H9 (cell line): ENCODE results near the gene SUMF1. TPM values are rescaled to one million over a fixed set of nuclear protein-coding genes. Genes with fewer than 3 reads are reported as not detected.

Experiments used
- DNase-seq: peaks from one replicate; pipeline ENCODE4 v3.0.0-alpha.2; 2017
- H2AFZ ChIP-seq: one replicate; pipeline ENCODE4 v1.6.1; 2013; ENCODE audit warnings: mild to moderate bottlenecking, low read length, control low read depth, moderate library complexity
- H2AK5ac ChIP-seq: 2 replicates; pipeline ENCODE4 v1.6.1; 2013; ENCODE audit warnings: low read length, control low read depth, mixed read lengths; ENCODE audit not compliant: insufficient read length
- H2BK120ac ChIP-seq: one replicate; pipeline ENCODE4 v1.6.1; 2013; ENCODE audit warnings: low read depth, mild to moderate bottlenecking, low read length, control low read depth, inconsistent platforms; ENCODE audit not compliant: poor library complexity, severe bottlenecking
- H2BK12ac ChIP-seq: 2 replicates; pipeline ENCODE4 v1.6.1; 2013; ENCODE audit warnings: low read length, control low read depth, mixed read lengths, low read depth; ENCODE audit not compliant: insufficient read length
- H2BK15ac ChIP-seq: 2 replicates; pipeline ENCODE4 v1.6.1; 2013; ENCODE audit warnings: low read depth, low read length, control low read depth
- H2BK20ac ChIP-seq: one replicate; pipeline ENCODE4 v1.6.1; 2013; ENCODE audit warnings: low read depth, mild to moderate bottlenecking, low read length, control low read depth, inconsistent platforms; ENCODE audit not compliant: poor library complexity, severe bottlenecking
- H2BK5ac ChIP-seq: 2 replicates; pipeline ENCODE4 v1.6.1; 2013; ENCODE audit warnings: low read length, control low read depth, mixed read lengths; ENCODE audit not compliant: insufficient read length
- H3K14ac ChIP-seq: 2 replicates; pipeline ENCODE4 v1.6.1; 2013; ENCODE audit warnings: low read length, control low read depth; ENCODE audit not compliant: insufficient read depth
- H3K18ac ChIP-seq: 2 replicates; pipeline ENCODE4 v1.6.1; 2013; ENCODE audit warnings: low read depth, mild to moderate bottlenecking, mixed read lengths, low read length, control low read depth; ENCODE audit not compliant: insufficient read length
- H3K23ac ChIP-seq: 2 replicates; pipeline ENCODE4 v1.6.1; 2013; ENCODE audit warnings: low read length, control low read depth, mixed read lengths, low read depth; ENCODE audit not compliant: insufficient read length
- H3K23me2 ChIP-seq: 2 replicates; pipeline ENCODE4 v1.6.1; 2013; ENCODE audit warnings: low read depth, mild to moderate bottlenecking, mixed read lengths, low read length, control low read depth; ENCODE audit not compliant: insufficient read length, poor library complexity, severe bottlenecking
- H3K27ac ChIP-seq: 2 replicates; pipeline ENCODE4 v1.5.1; 2013; ENCODE audit warnings: low read length, control low read depth, mixed read lengths, low read depth; ENCODE audit not compliant: insufficient read length
- H3K27me3 ChIP-seq: 2 replicates; pipeline ENCODE4 v1.6.1; 2013; ENCODE audit warnings: low read length, control low read depth, inconsistent platforms; ENCODE audit not compliant: insufficient read depth
- H3K4ac ChIP-seq: 2 replicates; pipeline ENCODE4 v1.6.1; 2013; ENCODE audit warnings: low read depth, mild to moderate bottlenecking, control low read depth, inconsistent platforms, low read length, moderate library complexity
- H3K4me1 ChIP-seq: 2 replicates; pipeline ENCODE4 v1.6.1; 2013; ENCODE audit warnings: low read length, control low read depth, inconsistent platforms; ENCODE audit not compliant: insufficient read depth
- H3K4me2 ChIP-seq: 2 replicates; pipeline ENCODE4 v1.6.1; 2013; ENCODE audit warnings: low read length, control low read depth, mixed read lengths; ENCODE audit not compliant: insufficient read length, insufficient read depth
- H3K56ac ChIP-seq: 2 replicates; pipeline ENCODE4 v1.6.1; 2013; ENCODE audit warnings: low read depth, mild to moderate bottlenecking, mixed read lengths, low read length, control low read depth; ENCODE audit not compliant: insufficient read length
- H3K79me1 ChIP-seq: 2 replicates; pipeline ENCODE4 v1.6.1; 2013; ENCODE audit warnings: low read depth, mild to moderate bottlenecking, moderate library complexity, low read length, control low read depth, inconsistent platforms; ENCODE audit not compliant: insufficient read depth, poor library complexity, severe bottlenecking
- H3K79me2 ChIP-seq: 2 replicates; pipeline ENCODE4 v1.6.1; 2013; ENCODE audit warnings: low read length, control low read depth, inconsistent platforms; ENCODE audit not compliant: insufficient read depth
- H3K9ac ChIP-seq: 2 replicates; pipeline ENCODE4 v1.6.1; 2013; ENCODE audit warnings: low read length, control low read depth, mixed read lengths; ENCODE audit not compliant: insufficient read length; ENCODE audit errors: extremely low read depth
- H3K9me3 ChIP-seq: one replicate; pipeline ENCODE4 v1.6.1; 2013; ENCODE audit warnings: low read depth, low read length, inconsistent platforms; ENCODE audit not compliant: control insufficient read depth
- H3T11ph ChIP-seq: one replicate; pipeline ENCODE4 v1.6.1; 2013; ENCODE audit warnings: mild to moderate bottlenecking, low read length, control low read depth, inconsistent platforms
- H4K20me1 ChIP-seq: one replicate; pipeline ENCODE4 v1.6.1; 2013; ENCODE audit not compliant: control insufficient read depth, insufficient read length, insufficient read depth
- H4K5ac ChIP-seq: 2 replicates; pipeline ENCODE4 v1.6.1; 2013; ENCODE audit warnings: low read depth, mild to moderate bottlenecking, mixed read lengths, low read length, control low read depth; ENCODE audit not compliant: insufficient read length
- H4K8ac ChIP-seq: replicated peaks from 2 replicates; pipeline ENCODE4 v1.6.1; 2013; ENCODE audit warnings: low read length, control low read depth, mixed read lengths, low read depth; ENCODE audit not compliant: insufficient read length
- H4K91ac ChIP-seq: 2 replicates; pipeline ENCODE4 v1.6.1; 2013; ENCODE audit warnings: low read depth, mild to moderate bottlenecking, moderate library complexity, mixed read lengths, low read length, control low read depth; ENCODE audit not compliant: insufficient read length
- H3K27ac Mint-ChIP-seq, 3 experiments: 2 replicates in 2 of 3; 3 replicates in 1 of 3; pipeline ENCODE4 v1.8.0; 2020 to 2021; ENCODE audit warnings: mixed read lengths in 3 of 3, mild to moderate bottlenecking in 1 of 3, moderate library complexity in 1 of 3
- H3K27me3 Mint-ChIP-seq: 2 replicates; pipeline ENCODE4 v1.8.0; 2021; ENCODE audit warnings: low read depth, mild to moderate bottlenecking, moderate library complexity, mixed read lengths
- H3K36me3 Mint-ChIP-seq, 3 experiments: 2 replicates in 2 of 3; 3 replicates in 1 of 3; pipeline ENCODE4 v1.8.0; 2020 to 2021; ENCODE audit warnings: low read depth in 3 of 3, mixed read lengths in 3 of 3; ENCODE audit not compliant: insufficient read depth in 1 of 3
- H3K4me1 Mint-ChIP-seq, 2 experiments: 2 replicates each; pipeline ENCODE4 v1.8.0; 2020; ENCODE audit warnings: mixed read lengths in 2 of 2
- H3K4me3 Mint-ChIP-seq, 2 experiments: 2 replicates in 1 of 2; 3 replicates in 1 of 2; pipeline ENCODE4 v1.8.0; 2020 to 2021; ENCODE audit warnings: mild to moderate bottlenecking in 2 of 2, mixed read lengths in 2 of 2, moderate library complexity in 1 of 2
- H3K9me3 Mint-ChIP-seq, 2 experiments: 2 replicates in 1 of 2; 3 replicates in 1 of 2; pipeline ENCODE4 v1.8.0; 2020; ENCODE audit warnings: mild to moderate bottlenecking in 2 of 2, mixed read lengths in 2 of 2, moderate library complexity in 1 of 2
- WGBS: extraction: QIAGEN DNeasy Blood & Tissue Kit; methylation state at CpG from one replicate; pipeline ENCODE4 v1.1.7; 2013; ENCODE audit warnings: missing lambda C conversion rate, low lambda C conversion rate, mixed read lengths; ENCODE audit not compliant: insufficient read length; ENCODE audit errors: extremely low coverage; 5-methylcytosine and 5-hydroxymethylcytosine counted together
- total RNA-seq: library from RNA; stranded (reverse); gene quantifications from 2 replicates; pipeline ENCODE4 v1.2.1, GENCODE V29; 2021
- TF ChIP-seq, protein P1 (sequence below): fragments of 200-600 bp; sonication (generic); conservative IDR thresholded peaks from 3 replicates; pipeline ENCODE4 v1.8.0; 2021; ENCODE audit warnings: antibody characterized with exemption, mild to moderate bottlenecking

SUMF1 gene
- total RNA-seq, 1 experiment from 2014 or later, result 9.5 TPM

DNA sequence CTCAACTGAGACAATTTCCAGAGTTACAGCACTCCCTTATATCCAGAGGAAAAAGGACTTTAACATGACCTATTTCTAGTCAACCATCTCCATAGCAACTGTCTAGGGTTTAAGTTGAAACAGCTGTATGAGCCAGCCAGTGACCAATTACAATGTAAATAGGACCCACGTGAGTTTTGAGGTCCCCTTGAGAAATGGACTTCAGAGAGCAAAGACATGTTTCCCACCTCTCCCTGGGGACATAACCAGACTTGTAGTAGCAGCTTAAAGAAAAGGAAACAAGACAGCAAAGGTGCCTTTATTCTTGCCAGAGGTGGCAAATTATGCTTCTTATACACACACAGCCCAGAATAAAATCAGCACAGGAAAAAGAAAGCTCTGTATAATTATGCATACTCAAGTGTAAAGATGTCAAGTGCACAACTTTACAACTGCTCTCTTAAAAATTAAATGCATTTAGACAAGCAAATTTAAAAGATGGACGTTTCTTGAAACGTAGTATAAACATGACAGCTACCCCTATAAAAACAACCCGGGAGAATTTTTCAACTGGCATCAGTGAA, 40.2 kb downstream of the SUMF1 start:
- no peak overlapping the region for H3K4me2 ChIP-seq
- Mint-ChIP-seq H3K27ac (no peak overlapping the region), H3K4me1 (peaks cover 2 to 8% of the 10 kb centered on the region in 2 experiments), H3K36me3 (peaks cover 8 to 13% (median 12%) of the 10 kb centered on the region in 3 experiments; a peak in 6 of 7 replicates), H3K9me3 (peaks cover 9 to 11% of the 10 kb centered on the region in 2 experiments), H3K27me3 (peaks cover 8% of the 10 kb centered on the region), H3K4me3 (no peak overlapping the region)
- H2BK120ac ChIP-seq, result no peak overlapping the region
- no peak overlapping the region for H3K18ac ChIP-seq
- H2BK15ac ChIP-seq, result no peak overlapping the region
- no peak overlapping the region for H3K14ac ChIP-seq
- H3K9ac ChIP-seq, result no peak overlapping the region
- H3T11ph ChIP-seq, result no peak overlapping the region
- no peak overlapping the region for H2AK5ac ChIP-seq
- peaks cover 14% of the 10 kb centered on the region for H3K9me3 ChIP-seq
- no peak overlapping the region for H2AFZ ChIP-seq
- no peak overlapping the region for H3K56ac ChIP-seq
- H3K4me1 ChIP-seq, result no peaks in the 10 kb centered on the region; the same call in 1 of the 2 replicates
- no peak overlapping the region for H2BK12ac ChIP-seq
- H4K8ac ChIP-seq, result no peak overlapping the region
- no peak overlapping the region for H3K4ac ChIP-seq
- H2BK5ac ChIP-seq, result no peak overlapping the region
- peaks cover 2% of the 10 kb centered on the region for H3K79me1 ChIP-seq
- H3K27me3 ChIP-seq, result no peaks in the 10 kb centered on the region
- H3K23ac ChIP-seq, result no peak overlapping the region
- no CpG with 5 or more reads among the region's 4 CpGs for WGBS
- H3K79me2 ChIP-seq, result no peaks in the 10 kb centered on the region
- H4K20me1 ChIP-seq, result no peaks in the 10 kb centered on the region
- H3K23me2 ChIP-seq, result no peaks in the 10 kb centered on the region
- H2BK20ac ChIP-seq, result no peak overlapping the region
- TF ChIP-seq, protein P1, sequence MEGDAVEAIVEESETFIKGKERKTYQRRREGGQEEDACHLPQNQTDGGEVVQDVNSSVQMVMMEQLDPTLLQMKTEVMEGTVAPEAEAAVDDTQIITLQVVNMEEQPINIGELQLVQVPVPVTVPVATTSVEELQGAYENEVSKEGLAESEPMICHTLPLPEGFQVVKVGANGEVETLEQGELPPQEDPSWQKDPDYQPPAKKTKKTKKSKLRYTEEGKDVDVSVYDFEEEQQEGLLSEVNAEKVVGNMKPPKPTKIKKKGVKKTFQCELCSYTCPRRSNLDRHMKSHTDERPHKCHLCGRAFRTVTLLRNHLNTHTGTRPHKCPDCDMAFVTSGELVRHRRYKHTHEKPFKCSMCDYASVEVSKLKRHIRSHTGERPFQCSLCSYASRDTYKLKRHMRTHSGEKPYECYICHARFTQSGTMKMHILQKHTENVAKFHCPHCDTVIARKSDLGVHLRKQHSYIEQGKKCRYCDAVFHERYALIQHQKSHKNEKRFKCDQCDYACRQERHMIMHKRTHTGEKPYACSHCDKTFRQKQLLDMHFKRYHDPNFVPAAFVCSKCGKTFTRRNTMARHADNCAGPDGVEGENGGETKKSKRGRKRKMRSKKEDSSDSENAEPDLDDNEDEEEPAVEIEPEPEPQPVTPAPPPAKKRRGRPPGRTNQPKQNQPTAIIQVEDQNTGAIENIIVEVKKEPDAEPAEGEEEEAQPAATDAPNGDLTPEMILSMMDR, result no peak
- no peak overlapping the region for H4K91ac ChIP-seq
- no peak overlapping the region for H3K27ac ChIP-seq
- no peak for DNase-seq
- H4K5ac ChIP-seq, result no peak overlapping the region
